Right lobe of liver (tissue), 4 donors: ENCODE results near the gene MMP25.

Experiments used
- POLR2A ChIP-seq: fragments of 450-650 bp; IDR thresholded peaks from one replicate; pipeline ENCODE4 v1.6.1; 2017; ENCODE audit warnings: antibody characterized with exemption, mild to moderate bottlenecking
- TF ChIP-seq, protein P1 (sequence below), 4 donors: fragments of 200-600 bp in 3 of 4; fragments of 450-650 bp in 1 of 4; IDR thresholded peaks; one replicate each; pipeline versions ENCODE4 v1.5.1 to v1.8.0; 2016 to 2022; ENCODE audit warnings: antibody characterized with exemption in 4 of 4, mild to moderate bottlenecking in 2 of 4
- donor health status: DM: no; HTN: no; CAD: no.
- donor health status: DM: no; HTN: no; CAD: no.
- donor health status: DM: no; HTN: yes; CAD: no.

DNA sequence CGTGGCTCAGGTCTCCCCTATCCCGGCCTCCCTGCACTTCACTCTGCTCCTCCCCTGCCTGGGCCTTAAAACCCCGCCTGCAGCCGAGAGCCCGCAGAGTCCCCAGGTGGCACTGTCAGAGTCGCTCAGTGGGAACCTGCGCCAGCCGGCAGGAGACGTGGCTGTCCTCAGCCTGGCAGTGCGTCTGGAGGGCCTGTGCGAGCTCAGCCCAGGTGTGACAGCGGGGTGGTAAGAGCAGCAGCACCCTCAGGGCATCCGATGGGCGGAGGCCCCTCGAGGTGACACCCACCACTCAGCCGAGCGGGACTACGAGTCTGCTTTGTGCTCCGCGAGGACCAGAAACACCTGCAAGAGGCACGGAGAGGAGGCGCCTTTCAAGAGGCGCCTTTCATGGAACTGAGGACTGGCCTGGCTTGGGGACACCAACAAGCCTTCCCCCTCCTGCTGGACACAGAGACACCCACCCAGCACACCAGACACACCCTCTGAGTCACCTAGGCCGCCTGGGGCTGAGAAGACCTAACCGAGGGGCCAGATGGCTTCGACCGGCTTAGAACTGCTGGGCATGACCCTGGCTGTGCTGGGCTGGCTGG lies 33.4 kb upstream of the MMP25 start, which contains the start of gene CLDN9:
- TF ChIP-seq, protein P1, sequence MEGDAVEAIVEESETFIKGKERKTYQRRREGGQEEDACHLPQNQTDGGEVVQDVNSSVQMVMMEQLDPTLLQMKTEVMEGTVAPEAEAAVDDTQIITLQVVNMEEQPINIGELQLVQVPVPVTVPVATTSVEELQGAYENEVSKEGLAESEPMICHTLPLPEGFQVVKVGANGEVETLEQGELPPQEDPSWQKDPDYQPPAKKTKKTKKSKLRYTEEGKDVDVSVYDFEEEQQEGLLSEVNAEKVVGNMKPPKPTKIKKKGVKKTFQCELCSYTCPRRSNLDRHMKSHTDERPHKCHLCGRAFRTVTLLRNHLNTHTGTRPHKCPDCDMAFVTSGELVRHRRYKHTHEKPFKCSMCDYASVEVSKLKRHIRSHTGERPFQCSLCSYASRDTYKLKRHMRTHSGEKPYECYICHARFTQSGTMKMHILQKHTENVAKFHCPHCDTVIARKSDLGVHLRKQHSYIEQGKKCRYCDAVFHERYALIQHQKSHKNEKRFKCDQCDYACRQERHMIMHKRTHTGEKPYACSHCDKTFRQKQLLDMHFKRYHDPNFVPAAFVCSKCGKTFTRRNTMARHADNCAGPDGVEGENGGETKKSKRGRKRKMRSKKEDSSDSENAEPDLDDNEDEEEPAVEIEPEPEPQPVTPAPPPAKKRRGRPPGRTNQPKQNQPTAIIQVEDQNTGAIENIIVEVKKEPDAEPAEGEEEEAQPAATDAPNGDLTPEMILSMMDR (IDR thresholded peaks at IDR 0.05): no peak
- TF ChIP-seq POLR2A: no peak
